ENCODE results near the gene BATF2. TPM values are rescaled to one million over a fixed set of nuclear protein-coding genes. Genes with fewer than 3 reads are reported as not detected.

BATF2 gene, protein sequence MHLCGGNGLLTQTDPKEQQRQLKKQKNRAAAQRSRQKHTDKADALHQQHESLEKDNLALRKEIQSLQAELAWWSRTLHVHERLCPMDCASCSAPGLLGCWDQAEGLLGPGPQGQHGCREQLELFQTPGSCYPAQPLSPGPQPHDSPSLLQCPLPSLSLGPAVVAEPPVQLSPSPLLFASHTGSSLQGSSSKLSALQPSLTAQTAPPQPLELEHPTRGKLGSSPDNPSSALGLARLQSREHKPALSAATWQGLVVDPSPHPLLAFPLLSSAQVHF
- 10 to 100 TPM; 14.1 to 20.7 TPM for total RNA-seq

DNA sequence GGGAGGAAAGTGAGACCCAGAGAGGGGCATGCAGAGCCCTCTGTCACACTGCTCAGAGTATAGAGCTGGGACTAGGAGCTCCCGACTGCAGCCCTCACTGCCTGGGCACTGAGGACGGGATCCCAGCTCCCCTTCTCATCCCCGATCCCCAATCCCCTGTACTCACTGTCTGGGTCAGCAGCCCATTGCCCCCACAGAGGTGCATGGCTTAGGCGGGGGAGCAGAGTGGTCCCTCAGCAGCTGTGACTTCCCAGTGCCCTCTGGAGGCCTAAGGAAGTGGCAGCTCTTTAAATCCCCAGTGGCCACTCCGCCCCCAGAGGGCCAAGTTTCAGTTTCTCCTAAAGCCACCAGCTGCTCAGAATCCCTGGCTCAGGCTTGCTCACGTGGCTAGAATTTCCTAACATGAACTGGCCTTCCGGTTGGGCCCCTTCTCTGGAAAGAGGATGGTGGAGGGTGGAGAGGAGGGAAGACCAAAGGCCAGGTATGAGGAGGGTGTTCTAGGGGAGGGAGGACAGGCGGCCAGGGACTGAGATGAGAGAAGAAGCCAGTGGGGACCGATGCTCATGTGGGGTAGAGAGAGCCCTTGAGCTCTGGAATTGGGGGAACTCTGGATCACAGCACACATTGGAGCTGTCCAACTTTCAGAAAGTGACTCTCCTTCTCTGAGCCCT, at the start of gene BATF2:
TSS of gene BATF2 (minus strand) at position 262 of the 671 bp plus-strand sequence. CDS start at position 205, 57 bp downstream.
- H3K27me3 ChIP-seq = no peaks in the 10 kb centered on the region
- no peaks in the 10 kb centered on the region for H3K36me3 ChIP-seq
- TF ChIP-seq, protein P1, sequence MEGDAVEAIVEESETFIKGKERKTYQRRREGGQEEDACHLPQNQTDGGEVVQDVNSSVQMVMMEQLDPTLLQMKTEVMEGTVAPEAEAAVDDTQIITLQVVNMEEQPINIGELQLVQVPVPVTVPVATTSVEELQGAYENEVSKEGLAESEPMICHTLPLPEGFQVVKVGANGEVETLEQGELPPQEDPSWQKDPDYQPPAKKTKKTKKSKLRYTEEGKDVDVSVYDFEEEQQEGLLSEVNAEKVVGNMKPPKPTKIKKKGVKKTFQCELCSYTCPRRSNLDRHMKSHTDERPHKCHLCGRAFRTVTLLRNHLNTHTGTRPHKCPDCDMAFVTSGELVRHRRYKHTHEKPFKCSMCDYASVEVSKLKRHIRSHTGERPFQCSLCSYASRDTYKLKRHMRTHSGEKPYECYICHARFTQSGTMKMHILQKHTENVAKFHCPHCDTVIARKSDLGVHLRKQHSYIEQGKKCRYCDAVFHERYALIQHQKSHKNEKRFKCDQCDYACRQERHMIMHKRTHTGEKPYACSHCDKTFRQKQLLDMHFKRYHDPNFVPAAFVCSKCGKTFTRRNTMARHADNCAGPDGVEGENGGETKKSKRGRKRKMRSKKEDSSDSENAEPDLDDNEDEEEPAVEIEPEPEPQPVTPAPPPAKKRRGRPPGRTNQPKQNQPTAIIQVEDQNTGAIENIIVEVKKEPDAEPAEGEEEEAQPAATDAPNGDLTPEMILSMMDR (IDR thresholded peaks at IDR 0.05) = peak; percentile 44
- peaks cover 14% of the 10 kb centered on the region for H3K4me1 ChIP-seq
- peak within 1 kb of the TSS; percentile 49 for H3K4me3 ChIP-seq
- H3K9ac ChIP-seq (ENCODE audit: low read depth in 2 of 2, low read length in 2 of 2) = peak within 1 kb of the TSS; percentile 90 to 95
- peak; percentile 91 for DNase-seq
- peak within 1 kb of the TSS; percentile 91 for H3K27ac ChIP-seq
- intact Hi-C loops (cut with DNase I) = loop anchor here (5.0 kb wide), 1 partner anchor 150 kb away; no protein-coding TSS in a partner anchor
- H3K9me3 ChIP-seq = no peaks in the 10 kb centered on the region

DNA sequence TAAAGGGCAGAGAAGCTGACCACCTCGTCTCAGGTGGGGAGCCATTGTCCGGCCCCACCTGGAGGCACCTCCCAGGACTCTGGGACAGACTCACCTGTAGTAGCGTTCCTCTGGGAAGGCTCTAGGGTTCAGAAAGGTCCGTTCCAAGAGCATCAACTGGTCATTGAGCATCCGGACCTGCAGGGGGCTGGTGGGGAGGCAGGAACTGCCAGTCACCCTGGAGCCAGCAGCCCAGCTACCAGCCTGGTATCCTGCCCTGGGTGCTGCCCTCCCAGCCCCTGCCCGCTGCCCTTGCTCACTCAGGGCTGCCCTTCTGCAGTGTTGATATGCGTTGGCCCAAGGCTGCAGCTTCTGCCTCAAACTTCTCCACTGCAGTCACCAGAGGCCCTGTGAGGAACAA, 49.0 kb upstream of the BATF2 start:
- TF ChIP-seq, protein P1 (IDR thresholded peaks at IDR 0.05) = no peak
- no peaks in the 10 kb centered on the region for H3K27me3 ChIP-seq
- no peak overlapping the region for H3K9ac ChIP-seq (ENCODE audit: low read depth in 2 of 2, low read length in 2 of 2)
- intact Hi-C loops (cut with DNase I) = no loop called here
- peaks cover 4% of the 10 kb centered on the region for H3K4me1 ChIP-seq
- no peak for DNase-seq
- no peaks in the 10 kb centered on the region for H3K36me3 ChIP-seq
- no peaks in the 10 kb centered on the region for H3K9me3 ChIP-seq
- H3K27ac ChIP-seq = no peak overlapping the region
- no peak overlapping the region for H3K4me3 ChIP-seq

DNA sequence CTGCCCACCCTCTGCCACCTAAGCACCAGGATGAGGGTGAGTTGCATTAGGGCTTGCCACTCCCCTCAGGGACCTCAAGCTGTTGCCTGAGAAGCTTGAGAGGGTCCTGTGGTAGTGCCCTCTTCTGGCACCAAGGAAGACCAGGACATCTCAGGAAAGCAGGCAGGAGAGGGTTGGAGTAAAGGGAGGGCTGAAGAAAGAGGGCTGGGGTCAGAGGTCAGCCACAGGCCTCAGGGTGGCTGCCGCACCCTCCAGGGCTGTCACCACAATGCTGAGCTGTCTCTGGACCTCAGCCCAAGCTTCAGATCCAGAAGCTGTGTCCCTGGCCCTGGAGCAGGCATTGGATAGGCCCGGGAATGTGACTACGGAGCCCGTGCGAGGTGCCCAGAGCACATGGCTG, 48.3 kb upstream of the BATF2 start:
- Histone ChIP-seq H3K27me3 (no peaks in the 10 kb centered on the region), H3K36me3 (no peaks in the 10 kb centered on the region), H3K9me3 (no peaks in the 10 kb centered on the region), H3K4me3 (no peak overlapping the region), H3K27ac (no peak overlapping the region), H3K4me1 (peaks cover 4% of the 10 kb centered on the region), H3K9ac (ENCODE audit: low read depth in 2 of 2, low read length in 2 of 2) (peak overlapping the region in 1 of 2 donors; percentile 26)
- DNase-seq = no peak
- TF ChIP-seq, protein P1 (IDR thresholded peaks at IDR 0.05) = no peak
- intact Hi-C loops (cut with DNase I) = no loop called here

DNA sequence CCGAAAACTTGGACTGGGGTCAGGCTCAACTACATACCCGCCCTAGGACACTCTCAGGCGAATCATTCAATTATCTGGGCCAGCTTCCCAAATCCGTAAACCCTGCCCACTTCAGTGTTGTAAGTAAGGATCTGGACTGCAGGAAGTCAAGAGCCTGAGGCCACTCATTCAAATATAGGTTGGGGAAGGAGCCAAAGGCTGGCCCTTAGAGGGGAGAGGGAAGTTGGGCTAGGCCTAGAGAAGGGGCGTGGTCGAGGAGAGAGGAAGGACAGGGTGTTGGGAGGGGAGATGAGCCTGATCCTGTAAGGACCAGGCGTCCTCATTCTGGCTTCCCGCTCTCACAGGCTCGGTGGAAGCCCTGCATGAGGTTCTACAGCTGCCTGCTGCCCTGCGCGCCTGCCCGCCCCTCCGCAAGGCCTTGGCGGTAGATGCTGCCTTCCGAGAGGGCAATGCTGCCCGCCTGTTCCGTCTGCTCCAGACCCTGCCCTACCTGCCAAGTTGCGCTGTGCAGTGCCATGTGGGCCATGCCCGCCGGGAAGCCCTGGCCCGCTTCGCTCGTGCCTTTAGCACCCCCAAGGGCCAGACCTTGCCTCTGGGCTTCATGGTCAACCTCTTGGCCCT, 47.2 kb upstream of the BATF2 start:
- no peak overlapping the region for H3K4me3 ChIP-seq
- peaks cover 4% of the 10 kb centered on the region for H3K4me1 ChIP-seq
- H3K27me3 ChIP-seq = no peaks in the 10 kb centered on the region
- H3K27ac ChIP-seq = no peak overlapping the region
- no peak overlapping the region for H3K9ac ChIP-seq (ENCODE audit: low read depth in 2 of 2, low read length in 2 of 2)
- no peaks in the 10 kb centered on the region for H3K9me3 ChIP-seq
- H3K36me3 ChIP-seq = no peaks in the 10 kb centered on the region
- peak; percentile 40 for DNase-seq
- TF ChIP-seq, protein P1 (IDR thresholded peaks at IDR 0.05) = no peak
- intact Hi-C loops (cut with DNase I) = no loop called here

DNA sequence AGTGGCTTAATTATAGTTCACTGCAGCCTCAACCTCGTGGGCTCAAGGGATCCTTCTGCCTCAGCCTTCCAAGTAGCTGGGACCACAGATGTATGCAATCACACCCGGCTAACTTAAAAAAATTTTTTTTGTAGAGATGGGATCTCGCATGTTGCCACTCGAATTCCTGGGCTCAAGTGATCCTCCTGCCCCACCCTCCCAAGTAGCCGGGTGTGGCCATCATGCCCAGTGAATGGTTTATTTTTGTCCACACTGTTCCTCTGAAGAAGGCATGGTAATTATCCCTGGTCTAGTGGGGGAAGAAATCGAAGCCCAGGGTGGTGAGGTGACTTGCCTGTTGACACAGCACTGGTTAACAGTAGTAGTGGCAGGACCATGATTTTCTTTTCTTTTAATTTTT, 46.1 kb upstream of the BATF2 start:
- no peaks in the 10 kb centered on the region for H3K36me3 ChIP-seq
- intact Hi-C loops (cut with DNase I) = no loop called here
- TF ChIP-seq, protein P1 (IDR thresholded peaks at IDR 0.05) = no peak
- no peak overlapping the region for H3K27ac ChIP-seq
- peaks cover 4% of the 10 kb centered on the region for H3K4me1 ChIP-seq
- DNase-seq = no peak
- no peak overlapping the region for H3K9ac ChIP-seq (ENCODE audit: low read depth in 2 of 2, low read length in 2 of 2)
- no peaks in the 10 kb centered on the region for H3K9me3 ChIP-seq
- H3K4me3 ChIP-seq = no peak overlapping the region
- H3K27me3 ChIP-seq = no peaks in the 10 kb centered on the region
